HFFc6 (cell line): ENCODE data around the gene GNB4. TPM values are rescaled to one million over a fixed set of nuclear protein-coding genes. Genes with fewer than 3 reads are reported as not detected.
A peak's percentile ranks its signal among the peaks of the same experiment; 100 is the strongest.

ENCODE experiments used
- DNase-seq: peaks from one replicate; pipeline ENCODE4 v3.0.0-alpha.2; 2018
- H3K27ac Mint-ChIP-seq: 2 replicates; pipeline ENCODE4 v1.8.0; 2020; ENCODE audit warnings: mild to moderate bottlenecking, mixed read lengths
- H3K27me3 Mint-ChIP-seq: 2 replicates; pipeline ENCODE4 v1.8.0; 2021; ENCODE audit warnings: mild to moderate bottlenecking, moderate library complexity, mixed read lengths; ENCODE audit not compliant: insufficient read depth
- H3K36me3 Mint-ChIP-seq: 2 replicates; pipeline ENCODE4 v1.8.0; 2021; ENCODE audit warnings: low read depth, mixed read lengths
- H3K4me1 Mint-ChIP-seq: 2 replicates; pipeline ENCODE4 v1.8.0; 2020; ENCODE audit warnings: low read depth, mixed read lengths
- H3K4me3 Mint-ChIP-seq: 2 replicates; pipeline ENCODE4 v1.8.0; 2020; ENCODE audit warnings: mild to moderate bottlenecking, moderate library complexity, mixed read lengths
- H3K9me3 Mint-ChIP-seq: 2 replicates; pipeline ENCODE4 v1.8.0; 2020; ENCODE audit warnings: mild to moderate bottlenecking, mixed read lengths
- long read RNA-seq: library from polyadenylated mRNA; unstranded; transcript quantifications from one replicate; pipeline ENCODE4 v2.0.0, GENCODE V29; 2019
- total RNA-seq, 6 experiments: library from RNA; stranded (reverse); fragmentation: NEBNext Ultra II Directional; extraction: Animal tissue kit (Norgen Biotek cat#: 25700); gene quantifications; 2 replicates in 1 of 6; 3 replicates in 5 of 6; pipeline ENCODE4 v1.2.3, GENCODE V29; 2021
- TF ChIP-seq, protein P1 (sequence below): fragments of 200-600 bp; sonication (generic); IDR thresholded peaks from 2 replicates; pipeline ENCODE4 v1.5.0; 2021; ENCODE audit warnings: antibody characterized with exemption, mild to moderate bottlenecking

Gene GNB4
- total RNA-seq, result 10 to 100 TPM; 40.8 to 51.0 (median 46.3) TPM
- long read RNA-seq, full-length matches to known transcripts, result 20 of 37 reads
- long read RNA-seq, partial matches to known transcripts, result 4 of 37 reads
- long read RNA-seq, other reads (novel, unspliced or antisense), result 13 of 37 reads

- H3K36me3 Mint-ChIP-seq, result peaks cover 13% of the 10 kb centered on the region
- peak within 1 kb of the TSS; percentile 93 for H3K4me3 Mint-ChIP-seq
- DNase-seq, result peak; percentile 77
- no peaks in the 10 kb centered on the region for H3K9me3 Mint-ChIP-seq
- peaks cover 4% of the 10 kb centered on the region; the same call in 1 of the 2 replicates for H3K27me3 Mint-ChIP-seq
- TF ChIP-seq, protein P1, sequence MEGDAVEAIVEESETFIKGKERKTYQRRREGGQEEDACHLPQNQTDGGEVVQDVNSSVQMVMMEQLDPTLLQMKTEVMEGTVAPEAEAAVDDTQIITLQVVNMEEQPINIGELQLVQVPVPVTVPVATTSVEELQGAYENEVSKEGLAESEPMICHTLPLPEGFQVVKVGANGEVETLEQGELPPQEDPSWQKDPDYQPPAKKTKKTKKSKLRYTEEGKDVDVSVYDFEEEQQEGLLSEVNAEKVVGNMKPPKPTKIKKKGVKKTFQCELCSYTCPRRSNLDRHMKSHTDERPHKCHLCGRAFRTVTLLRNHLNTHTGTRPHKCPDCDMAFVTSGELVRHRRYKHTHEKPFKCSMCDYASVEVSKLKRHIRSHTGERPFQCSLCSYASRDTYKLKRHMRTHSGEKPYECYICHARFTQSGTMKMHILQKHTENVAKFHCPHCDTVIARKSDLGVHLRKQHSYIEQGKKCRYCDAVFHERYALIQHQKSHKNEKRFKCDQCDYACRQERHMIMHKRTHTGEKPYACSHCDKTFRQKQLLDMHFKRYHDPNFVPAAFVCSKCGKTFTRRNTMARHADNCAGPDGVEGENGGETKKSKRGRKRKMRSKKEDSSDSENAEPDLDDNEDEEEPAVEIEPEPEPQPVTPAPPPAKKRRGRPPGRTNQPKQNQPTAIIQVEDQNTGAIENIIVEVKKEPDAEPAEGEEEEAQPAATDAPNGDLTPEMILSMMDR, result no peak
- H3K27ac Mint-ChIP-seq, result peak within 1 kb of the TSS; percentile 86
- H3K4me1 Mint-ChIP-seq, result peaks cover 68% of the 10 kb centered on the region
These were observed at the start of gene GNB4 for GRCh38 chr3:179451265-179452175. Gene GNB4, minus strand, starts transcription at chr3:179451470. Its CDS starts 25,270 bp downstream, at chr3:179426200.

DNA sequence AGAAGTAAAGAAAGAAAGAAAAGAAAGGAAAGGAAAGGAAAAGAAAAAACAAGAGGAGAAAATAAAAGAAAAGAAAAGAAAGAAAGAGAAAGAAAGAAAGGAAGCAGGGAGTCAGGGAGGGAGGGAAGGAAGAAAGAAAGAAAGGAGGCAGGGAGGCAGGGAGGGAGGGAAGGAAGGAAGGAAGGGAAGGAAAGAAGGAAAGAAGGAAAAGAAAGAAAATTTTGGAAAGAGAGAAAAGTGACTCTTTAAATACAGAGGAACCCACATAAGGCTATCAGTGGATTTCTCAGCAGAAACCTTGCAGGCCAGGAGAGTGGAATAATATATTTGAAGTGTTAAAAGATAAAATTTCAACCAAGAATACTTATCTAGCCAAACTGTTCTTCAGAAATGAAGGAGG, 44.2 kb upstream of the GNB4 start:
- Mint-ChIP-seq H3K4me3 (no peak overlapping the region), H3K4me1 (no peaks in the 10 kb centered on the region), H3K27ac (no peak overlapping the region), H3K36me3 (peaks cover 28% of the 10 kb centered on the region), H3K9me3 (peaks cover 38% of the 10 kb centered on the region), H3K27me3 (peaks cover 4% of the 10 kb centered on the region)
- DNase-seq, result no peak
- TF ChIP-seq, protein P1, result no peak

DNA sequence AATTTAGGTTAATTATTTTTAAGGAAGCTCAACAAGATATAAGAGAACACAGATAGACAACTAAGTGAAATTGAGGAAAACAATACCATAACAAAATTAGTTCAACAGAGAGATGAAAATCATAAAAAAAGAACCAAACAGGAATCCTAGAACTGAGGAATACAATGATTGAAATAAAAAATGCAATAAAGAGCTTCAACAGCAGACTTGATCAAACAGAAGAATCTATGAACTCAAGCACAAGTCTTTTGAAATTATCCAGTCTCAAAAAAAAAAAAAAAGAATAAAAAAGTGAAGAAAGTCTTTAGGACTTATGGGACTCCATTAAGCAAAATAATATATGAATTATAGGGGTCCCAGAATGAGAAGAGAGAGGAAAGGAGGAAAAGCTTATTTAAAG, 42.0 kb upstream of the GNB4 start:
- peaks cover 28% of the 10 kb centered on the region for H3K36me3 Mint-ChIP-seq
- peaks cover 38% of the 10 kb centered on the region for H3K9me3 Mint-ChIP-seq
- no peaks in the 10 kb centered on the region for H3K4me1 Mint-ChIP-seq
- H3K27me3 Mint-ChIP-seq, result peaks cover 4% of the 10 kb centered on the region
- TF ChIP-seq, protein P1, result no peak
- no peak overlapping the region for H3K4me3 Mint-ChIP-seq
- DNase-seq, result no peak
- no peak overlapping the region for H3K27ac Mint-ChIP-seq

DNA sequence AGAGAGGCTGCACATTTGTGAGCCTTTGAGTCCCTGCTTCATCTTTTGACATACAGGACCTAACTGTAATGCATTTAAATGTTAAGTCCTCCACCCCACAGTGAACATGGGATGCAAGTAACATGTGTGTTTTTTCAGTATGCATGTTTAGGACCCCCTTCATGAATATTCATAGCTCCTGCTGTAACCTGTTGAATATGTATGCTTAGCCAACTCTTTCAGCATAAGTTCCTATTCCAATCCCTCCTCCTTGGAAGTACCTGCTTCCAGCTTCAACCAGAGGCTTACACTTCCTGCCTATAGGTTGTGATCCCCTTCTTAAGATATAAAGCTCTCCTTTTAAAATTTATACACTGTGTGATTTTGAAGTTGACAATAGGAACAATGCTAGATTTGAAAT, 36.9 kb upstream of the GNB4 start:
- H3K27ac Mint-ChIP-seq, result no peak overlapping the region
- H3K4me3 Mint-ChIP-seq, result no peak overlapping the region
- H3K27me3 Mint-ChIP-seq, result peaks cover 8% of the 10 kb centered on the region
- peaks cover 5% of the 10 kb centered on the region for H3K9me3 Mint-ChIP-seq
- H3K4me1 Mint-ChIP-seq, result no peaks in the 10 kb centered on the region
- DNase-seq, result no peak
- peaks cover 3% of the 10 kb centered on the region; the same call in 1 of the 2 replicates for H3K36me3 Mint-ChIP-seq
- TF ChIP-seq, protein P1, result no peak

GRCh38 chr3:179486806-179487205, 35.5 kb upstream of the GNB4 start:
- no peaks in the 10 kb centered on the region; the same call in 1 of the 2 replicates for H3K9me3 Mint-ChIP-seq
- DNase-seq, result no peak
- H3K4me1 Mint-ChIP-seq, result no peaks in the 10 kb centered on the region
- H3K4me3 Mint-ChIP-seq, result no peak overlapping the region
- TF ChIP-seq, protein P1, result no peak
- no peak overlapping the region for H3K27ac Mint-ChIP-seq
- H3K36me3 Mint-ChIP-seq, result no peaks in the 10 kb centered on the region
- peaks cover 8% of the 10 kb centered on the region for H3K27me3 Mint-ChIP-seq
